Mesenchymal stem cell (in vitro differentiated cells and primary cell): Measurements from ENCODE around the gene ERG.

Experiments
- DNase-seq: peaks from one replicate; pipeline ENCODE4 v3.0.0-alpha.2; 2013
- H2AFZ ChIP-seq: one replicate; pipeline ENCODE4 v1.6.1; 2013; ENCODE audit warnings: low read depth, mild to moderate bottlenecking, control low read depth, inconsistent platforms, low read length, moderate library complexity
- H2AK5ac ChIP-seq: 2 replicates; pipeline ENCODE4 v1.6.1; 2013; ENCODE audit warnings: low read length, moderate library complexity, mild to moderate bottlenecking, inconsistent platforms; ENCODE audit not compliant: severe bottlenecking
- H2BK120ac ChIP-seq: one replicate; pipeline ENCODE4 v1.6.1; 2013; ENCODE audit warnings: low read depth, mild to moderate bottlenecking, inconsistent platforms, low read length, moderate library complexity
- H2BK12ac ChIP-seq, 2 experiments: one replicate each; pipeline ENCODE4 v1.6.1; 2013; ENCODE audit warnings: inconsistent platforms in 2 of 2, low read length in 2 of 2, mild to moderate bottlenecking in 2 of 2, moderate library complexity in 2 of 2, control low read depth in 1 of 2
- H2BK15ac ChIP-seq: one replicate; pipeline ENCODE4 v1.6.1; 2013; ENCODE audit warnings: mild to moderate bottlenecking, low read depth, inconsistent platforms; ENCODE audit not compliant: poor library complexity, severe bottlenecking
- H2BK5ac ChIP-seq: 2 replicates; pipeline ENCODE4 v1.6.1; 2013; ENCODE audit warnings: low read depth, mild to moderate bottlenecking, low read length, control low read depth, inconsistent platforms; ENCODE audit not compliant: poor library complexity, severe bottlenecking
- H3K14ac ChIP-seq, 2 experiments: one replicate each; pipeline ENCODE4 v1.6.1; 2013; ENCODE audit warnings: inconsistent platforms in 2 of 2, low read length in 2 of 2, control low read depth in 1 of 2, mild to moderate bottlenecking in 1 of 2, moderate library complexity in 1 of 2
- H3K18ac ChIP-seq, 2 experiments: one replicate each; pipeline ENCODE4 v1.6.1; 2013; ENCODE audit warnings: inconsistent platforms in 2 of 2, low read length in 2 of 2, control low read depth in 1 of 2, low read depth in 1 of 2, mild to moderate bottlenecking in 1 of 2
- H3K23ac ChIP-seq, 2 experiments: one replicate each; pipeline ENCODE4 v1.6.1; 2013; ENCODE audit warnings: inconsistent platforms in 2 of 2, low read length in 2 of 2, mild to moderate bottlenecking in 2 of 2, moderate library complexity in 2 of 2, control low read depth in 1 of 2
- H3K27ac ChIP-seq: 2 replicates; pipeline ENCODE4 v1.5.1; 2013; ENCODE audit warnings: mild to moderate bottlenecking, moderate library complexity, low read length, control low read depth, inconsistent platforms; ENCODE audit not compliant: poor library complexity, severe bottlenecking
- H3K27me3 ChIP-seq, 2 experiments: 2 replicates each; pipeline versions ENCODE4 v1.6.1 to v1.7.0; 2013; ENCODE audit warnings: low read length in 2 of 2, mild to moderate bottlenecking in 2 of 2, moderate library complexity in 2 of 2, control low read depth in 1 of 2, inconsistent platforms in 1 of 2; ENCODE audit not compliant: control insufficient read depth in 1 of 2, insufficient read depth in 1 of 2
- H3K36me3 ChIP-seq, 2 experiments: 2 replicates each; pipeline versions ENCODE4 v1.6.1 to v1.7.0; 2013; ENCODE audit warnings: low read length in 2 of 2, control low read depth in 1 of 2, inconsistent platforms in 1 of 2, low read depth in 1 of 2, mild to moderate bottlenecking in 1 of 2; ENCODE audit not compliant: insufficient read depth in 2 of 2, control insufficient read depth in 1 of 2
- H3K4ac ChIP-seq, 2 experiments: one replicate each; pipeline ENCODE4 v1.6.1; 2013; ENCODE audit warnings: inconsistent platforms in 2 of 2, low read length in 2 of 2, mild to moderate bottlenecking in 2 of 2, moderate library complexity in 2 of 2, control low read depth in 1 of 2, low read depth in 1 of 2
- H3K4me1 ChIP-seq: 2 replicates; pipeline ENCODE4 v1.6.1; 2013; ENCODE audit warnings: low read depth, low read length, control low read depth; ENCODE audit not compliant: control insufficient read depth, insufficient read depth
- H3K4me2 ChIP-seq: 2 replicates; pipeline ENCODE4 v1.6.1; 2013; ENCODE audit warnings: low read length, mild to moderate bottlenecking, inconsistent platforms; ENCODE audit not compliant: poor library complexity, severe bottlenecking
- H3K4me3 ChIP-seq, 2 experiments: 2 replicates each; pipeline versions ENCODE4 v1.5.1 to v1.7.0; 2013; ENCODE audit warnings: low read length in 2 of 2, mild to moderate bottlenecking in 2 of 2, control low read depth in 1 of 2, low read depth in 1 of 2; ENCODE audit not compliant: insufficient read depth in 1 of 2
- H3K79me1 ChIP-seq: replicated peaks from 2 replicates; pipeline ENCODE4 v1.6.1; 2013; ENCODE audit warnings: mild to moderate bottlenecking, control low read depth, low read length, inconsistent platforms; ENCODE audit not compliant: poor library complexity, severe bottlenecking
- H3K9ac ChIP-seq: 2 replicates; pipeline ENCODE4 v1.7.0; 2013; ENCODE audit warnings: mild to moderate bottlenecking, low read length, moderate library complexity
- H3K9me3 ChIP-seq: 2 replicates; pipeline ENCODE4 v1.7.0; 2013; ENCODE audit warnings: mild to moderate bottlenecking, low read length; ENCODE audit not compliant: control insufficient read depth
- H4K8ac ChIP-seq: one replicate; pipeline ENCODE4 v1.6.1; 2013; ENCODE audit warnings: inconsistent platforms, mild to moderate bottlenecking, low read length, moderate library complexity
- H4K91ac ChIP-seq: one replicate; pipeline ENCODE4 v1.6.1; 2013; ENCODE audit warnings: mild to moderate bottlenecking, low read length, inconsistent platforms
- WGBS: methylation state at CpG from one replicate; pipeline ENCODE4 v1.1.7; 2013; ENCODE audit warnings: mixed read lengths; 5-methylcytosine and 5-hydroxymethylcytosine counted together

Gene ERG

DNA sequence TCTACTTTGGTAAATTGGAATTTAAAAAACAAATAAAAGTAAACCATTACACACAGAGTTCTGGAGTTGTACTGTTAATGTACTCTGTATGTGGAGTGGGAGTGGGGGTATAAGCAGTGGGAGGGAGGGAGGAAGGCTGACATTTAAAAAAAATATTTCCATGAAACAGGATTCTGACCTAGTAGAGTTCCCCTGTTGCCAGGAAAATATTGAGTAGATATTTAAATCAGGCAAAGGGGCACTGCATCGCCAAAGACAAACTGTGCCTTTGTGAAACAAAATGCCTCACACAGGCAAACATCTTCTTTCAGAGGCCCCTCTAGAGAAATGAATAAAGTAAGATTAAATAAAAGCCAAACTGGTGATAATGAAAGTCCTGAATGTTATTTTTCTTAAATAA is 87.8 kb downstream of the ERG start:
- no peaks in the 10 kb centered on the region for H3K27me3 ChIP-seq
- no peak overlapping the region for H3K4me2 ChIP-seq
- H3K27ac ChIP-seq = no peak overlapping the region
- no peak overlapping the region for H3K14ac ChIP-seq
- no peak overlapping the region for H4K8ac ChIP-seq
- no peak overlapping the region for H2BK120ac ChIP-seq
- H3K36me3 ChIP-seq = no peaks in the 10 kb centered on the region
- H3K4ac ChIP-seq = no peak overlapping the region
- H3K9me3 ChIP-seq = no peaks in the 10 kb centered on the region
- no peak for DNase-seq
- H3K4me3 ChIP-seq = no peak overlapping the region
- no peak overlapping the region for H3K23ac ChIP-seq
- no peak overlapping the region for H3K9ac ChIP-seq
- H2AK5ac ChIP-seq = no peak overlapping the region
- no peak overlapping the region for H2AFZ ChIP-seq
- H3K4me1 ChIP-seq = no peaks in the 10 kb centered on the region
- no peak overlapping the region for H2BK5ac ChIP-seq
- no peak overlapping the region for H2BK12ac ChIP-seq
- no peak overlapping the region for H2BK15ac ChIP-seq
- H4K91ac ChIP-seq = no peak overlapping the region
- H3K79me1 ChIP-seq = no peaks in the 10 kb centered on the region
- H3K18ac ChIP-seq = no peak overlapping the region
- WGBS = no CpG with 5 or more reads among the region's 1 CpG

DNA sequence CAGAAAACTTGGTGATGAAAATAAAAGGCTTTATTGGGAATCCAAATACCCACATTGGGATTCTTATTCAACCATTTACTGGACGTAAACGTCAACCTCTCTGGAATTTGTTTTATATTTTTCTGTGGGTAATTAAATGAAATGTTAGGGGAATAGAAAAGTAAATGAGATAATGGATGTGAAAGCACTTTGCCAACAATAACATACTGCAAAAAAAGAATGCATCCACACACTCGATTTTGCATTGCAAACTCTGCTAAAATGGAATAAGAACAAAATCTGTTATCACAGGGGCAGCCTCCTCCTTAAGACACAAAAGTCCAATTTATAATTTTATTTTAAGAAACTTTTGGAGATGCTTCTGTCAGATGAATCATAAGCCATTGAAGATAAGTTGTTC is 88.4 kb downstream of the ERG start:
- Histone ChIP-seq H3K4ac (no peak overlapping the region), H2BK12ac (no peak overlapping the region), H3K18ac (no peak overlapping the region), H3K23ac (no peak overlapping the region), H4K91ac (no peak overlapping the region), H3K27me3 (no peaks in the 10 kb centered on the region), H3K14ac (no peak overlapping the region), H2BK120ac (no peak overlapping the region), H3K36me3 (no peaks in the 10 kb centered on the region), H3K4me1 (no peaks in the 10 kb centered on the region), H3K4me3 (no peak overlapping the region), H3K79me1 (no peaks in the 10 kb centered on the region), H3K9ac (no peak overlapping the region), H3K27ac (no peak overlapping the region), H3K9me3 (no peaks in the 10 kb centered on the region), H2AK5ac (no peak overlapping the region), H4K8ac (no peak overlapping the region), H2BK15ac (no peak overlapping the region), H2AFZ (no peak overlapping the region), H3K4me2 (no peak overlapping the region), H2BK5ac (no peak overlapping the region)
- DNase-seq = no peak
- WGBS = 90% methylated on average over 2 of the region's 3 CpGs

DNA sequence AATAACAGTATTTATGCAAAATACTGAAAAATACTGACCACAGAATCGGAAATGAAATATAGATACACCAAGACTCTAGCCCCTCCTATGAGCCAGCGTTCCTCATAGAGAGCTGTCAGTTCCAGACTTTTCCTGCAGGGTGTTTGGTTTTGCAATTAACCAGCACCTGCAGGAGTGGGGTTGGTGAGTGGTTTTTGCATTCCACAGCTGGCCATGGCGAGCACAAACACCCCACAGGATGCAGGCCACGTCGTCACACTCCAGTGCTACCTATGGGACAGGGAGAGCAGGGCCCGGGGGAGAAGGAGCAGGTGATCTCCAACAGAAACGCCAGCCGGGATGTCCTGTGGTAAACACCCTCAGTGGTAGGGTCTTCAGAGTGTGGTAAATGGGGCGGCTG is 94.1 kb downstream of the ERG start:
- Histone ChIP-seq H3K27me3 (no peaks in the 10 kb centered on the region), H2BK5ac (no peak overlapping the region), H3K9ac (no peak overlapping the region), H2BK12ac (no peak overlapping the region), H2AFZ (no peak overlapping the region), H3K4me2 (no peak overlapping the region), H3K23ac (no peak overlapping the region), H3K36me3 (no peaks in the 10 kb centered on the region), H2BK15ac (no peak overlapping the region), H3K4ac (no peak overlapping the region), H4K91ac (no peak overlapping the region), H2AK5ac (no peak overlapping the region), H3K4me3 (no peak overlapping the region), H3K18ac (no peak overlapping the region), H3K4me1 (peaks cover 10% of the 10 kb centered on the region), H3K27ac (no peak overlapping the region), H3K14ac (no peak overlapping the region), H2BK120ac (no peak overlapping the region), H3K79me1 (no peaks in the 10 kb centered on the region), H4K8ac (no peak overlapping the region), H3K9me3 (no peaks in the 10 kb centered on the region)
- no peak for DNase-seq
- 86% methylated on average over 8 of the region's 9 CpGs for WGBS

DNA sequence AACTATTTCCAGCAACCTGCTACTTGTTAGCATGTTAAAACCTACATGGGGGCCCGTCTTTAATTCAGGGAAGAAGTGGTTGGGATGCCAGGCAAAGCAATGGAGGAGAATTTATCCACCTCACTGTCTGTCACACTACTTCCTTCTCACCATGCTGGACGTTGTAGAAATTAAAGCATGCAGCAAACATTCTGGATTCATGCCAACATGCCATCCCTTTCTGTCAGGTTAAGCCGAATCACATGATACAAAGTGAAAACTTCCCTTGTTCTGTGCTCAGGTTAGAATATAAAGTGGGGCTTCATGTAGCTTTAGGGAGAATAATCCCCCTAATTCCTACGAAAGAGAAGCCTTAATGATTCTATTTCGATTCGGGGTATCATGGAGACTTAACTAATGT is 95.5 kb downstream of the ERG start:
- H3K36me3 ChIP-seq = no peaks in the 10 kb centered on the region
- no peak overlapping the region for H2BK12ac ChIP-seq
- no peaks in the 10 kb centered on the region for H3K9me3 ChIP-seq
- WGBS = 75% methylated on average over 6 of the region's 6 CpGs
- no peak overlapping the region for H3K18ac ChIP-seq
- H4K8ac ChIP-seq = no peak overlapping the region
- H2AK5ac ChIP-seq = no peak overlapping the region
- H3K14ac ChIP-seq = no peak overlapping the region
- H4K91ac ChIP-seq = no peak overlapping the region
- no peak overlapping the region for H3K4me3 ChIP-seq
- no peak overlapping the region for H3K4me2 ChIP-seq
- no peak overlapping the region for H3K4ac ChIP-seq
- no peak overlapping the region for H2BK5ac ChIP-seq
- H2BK15ac ChIP-seq = no peak overlapping the region
- no peaks in the 10 kb centered on the region for H3K79me1 ChIP-seq
- no peak overlapping the region for H3K23ac ChIP-seq
- H3K4me1 ChIP-seq = peaks cover 10% of the 10 kb centered on the region
- no peak overlapping the region for H3K27ac ChIP-seq
- no peaks in the 10 kb centered on the region for H3K27me3 ChIP-seq
- H2BK120ac ChIP-seq = no peak overlapping the region
- no peak for DNase-seq
- no peak overlapping the region for H2AFZ ChIP-seq
- no peak overlapping the region for H3K9ac ChIP-seq
